HG03025 (cell line): ENCODE measurements around the gene ZNF683.
"Not testable (repeated sequence)": the region's sequence is repeated elsewhere in the genome, so short reads cannot be mapped to it uniquely, and the experiment has no call there.

Experiments
- ATAC-seq: cut with Tn5 transposase; IDR thresholded peaks from one replicate; pipeline ENCODE4 v1.9.1; 2021; ENCODE audit warnings: mild to moderate bottlenecking, moderate library complexity; ENCODE audit not compliant: unreplicated experiment, low FRiP score

Gene ZNF683

DNA sequence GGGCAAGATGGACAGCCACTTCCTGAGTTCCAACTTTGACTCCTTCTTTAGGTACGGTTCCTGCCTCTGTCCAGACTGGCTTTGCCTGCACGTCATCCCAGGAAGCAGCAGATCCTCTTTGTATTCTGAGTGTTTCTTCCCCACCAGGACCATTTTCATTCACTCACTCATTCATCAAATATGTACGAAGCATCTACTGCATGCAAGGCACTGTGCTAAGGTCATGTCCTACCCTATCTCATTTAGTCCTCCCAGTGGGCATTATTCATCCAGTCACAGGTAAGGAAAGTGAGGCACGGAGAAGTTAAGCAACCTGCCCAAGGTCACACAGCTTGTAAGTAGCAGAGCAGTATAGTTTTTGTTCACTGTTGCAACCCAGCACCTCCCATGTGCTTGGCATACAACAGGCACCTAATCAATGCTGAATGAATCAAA is 32.5 kb downstream of the ZNF683 start:
- no peak for ATAC-seq

DNA sequence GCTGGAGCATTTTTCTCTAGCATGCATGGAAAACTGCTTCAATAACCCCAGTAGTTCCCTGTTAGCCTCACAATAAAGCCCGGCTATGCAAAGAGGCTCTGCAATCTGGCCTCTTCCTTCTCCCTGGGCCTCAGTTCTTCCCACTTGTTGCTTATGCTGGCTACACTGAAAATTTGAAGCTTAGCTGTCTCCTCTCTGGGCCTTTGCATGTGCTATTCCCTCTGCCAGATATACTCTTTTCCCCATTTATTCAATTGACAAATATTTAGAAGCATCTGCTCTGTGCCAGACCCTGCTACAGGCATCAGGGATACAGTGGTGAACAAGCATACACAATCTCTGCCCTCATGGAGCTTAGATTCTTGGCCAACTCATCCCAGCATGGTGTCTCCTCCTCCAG is 33.9 kb downstream of the ZNF683 start:
- ATAC-seq, result no peak

DNA sequence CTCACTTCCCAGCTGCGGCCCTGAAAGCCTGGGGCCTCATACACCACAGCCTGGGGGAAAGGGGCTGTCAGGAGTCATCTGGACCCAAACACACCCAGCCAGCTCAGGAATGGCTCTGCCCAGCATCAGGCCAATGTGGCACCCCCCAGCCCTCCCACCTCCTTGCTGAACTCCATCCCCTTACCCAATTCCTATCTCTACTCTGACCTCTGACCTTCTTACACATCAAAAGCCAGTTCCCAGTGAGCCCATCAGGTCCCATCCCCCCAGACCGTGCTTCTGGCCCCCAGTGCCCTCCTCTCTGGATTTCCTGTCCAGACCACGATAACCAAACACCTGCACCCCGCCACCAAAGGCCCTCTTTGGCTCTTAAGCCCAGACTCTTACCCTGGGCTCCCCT is 34.9 kb downstream of the ZNF683 start:
- no peak for ATAC-seq

DNA sequence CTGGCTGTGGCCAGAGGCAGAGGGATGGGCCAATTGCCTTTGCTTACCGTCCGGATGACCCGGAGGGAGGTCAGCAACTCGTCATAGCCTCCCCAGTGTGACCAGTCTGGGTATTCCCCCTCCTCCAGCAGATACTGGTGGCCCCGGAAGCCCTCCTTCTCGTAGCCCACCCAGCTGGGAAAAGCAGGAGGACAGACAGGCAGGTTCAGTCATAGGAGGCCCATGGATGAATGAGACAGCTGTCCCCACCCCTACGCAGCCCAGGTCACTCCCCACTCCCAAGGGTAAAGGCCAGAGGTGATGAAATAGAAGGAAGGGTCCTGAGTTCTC is 35.4 kb downstream of the ZNF683 start:
- ATAC-seq, result no peak

DNA sequence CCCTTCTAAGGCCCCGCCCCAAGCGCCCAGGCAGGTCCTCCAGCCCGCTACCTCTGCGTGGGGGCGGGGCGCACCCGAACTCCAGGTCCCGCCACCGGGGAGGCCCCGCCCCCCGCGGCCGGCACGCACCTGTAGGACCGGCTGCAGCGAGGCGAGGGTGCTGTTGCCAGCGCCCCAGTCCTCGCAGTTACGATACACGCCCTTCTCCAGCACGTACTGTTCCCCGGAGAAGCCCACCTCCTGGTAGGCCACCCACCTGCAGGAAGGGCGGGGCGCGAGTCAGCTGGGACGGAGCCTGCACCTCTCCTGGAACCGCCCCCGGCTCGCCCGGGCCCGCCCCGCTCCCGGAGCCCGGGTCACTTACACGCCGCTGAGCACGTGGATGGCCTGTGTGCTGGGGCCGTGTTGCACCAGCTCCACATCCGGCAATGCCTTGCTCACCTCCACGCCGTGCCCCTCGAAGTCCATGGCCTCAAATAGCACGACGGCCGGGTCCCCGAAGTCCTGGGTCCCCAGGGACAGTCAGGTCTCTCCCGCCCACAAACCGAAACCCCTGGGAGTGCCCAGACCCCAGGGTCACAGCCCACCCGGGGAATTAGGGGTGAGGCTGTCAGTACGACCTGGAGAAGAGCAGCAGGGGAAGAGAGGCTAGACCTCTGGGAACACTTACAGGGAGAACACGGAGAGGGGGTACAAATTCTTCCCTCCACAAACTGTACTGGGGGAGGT is 35.9 kb downstream of the ZNF683 start:
- ATAC-seq, result no peak

DNA sequence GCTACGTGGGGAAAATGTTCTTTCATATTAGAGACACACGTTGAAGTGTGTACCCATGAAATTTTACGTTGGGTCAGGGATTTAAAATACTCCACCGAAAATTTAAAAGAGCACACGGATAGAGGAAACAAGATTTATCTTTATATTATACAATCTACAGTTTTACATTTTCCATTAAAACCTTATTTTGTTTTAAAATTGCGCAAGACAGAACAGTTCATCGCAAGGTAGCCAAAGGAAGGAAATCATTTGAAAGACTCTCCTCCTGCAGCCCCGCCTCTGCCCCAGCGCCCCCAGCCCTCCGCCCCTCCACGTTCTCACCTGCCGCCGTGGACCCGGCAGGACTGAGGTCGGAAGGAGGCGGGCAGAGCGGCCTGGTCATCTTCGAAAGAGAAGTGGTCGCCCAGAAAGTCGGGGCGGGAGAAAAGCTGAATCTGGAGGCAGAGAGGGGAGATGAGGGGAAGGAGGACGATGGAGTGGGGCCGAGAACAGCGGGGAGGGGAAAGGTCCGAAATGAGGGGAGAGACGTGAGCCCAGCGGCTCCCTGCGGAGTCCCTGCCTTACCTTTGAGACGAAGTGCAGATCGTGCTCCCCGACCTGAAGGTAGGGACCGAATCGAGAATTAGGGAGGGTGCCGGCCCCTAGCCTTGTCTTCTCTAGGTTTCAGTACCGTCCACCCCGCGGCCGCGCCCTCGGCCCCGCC is 36.6 kb downstream of the ZNF683 start:
- no peak for ATAC-seq

DNA sequence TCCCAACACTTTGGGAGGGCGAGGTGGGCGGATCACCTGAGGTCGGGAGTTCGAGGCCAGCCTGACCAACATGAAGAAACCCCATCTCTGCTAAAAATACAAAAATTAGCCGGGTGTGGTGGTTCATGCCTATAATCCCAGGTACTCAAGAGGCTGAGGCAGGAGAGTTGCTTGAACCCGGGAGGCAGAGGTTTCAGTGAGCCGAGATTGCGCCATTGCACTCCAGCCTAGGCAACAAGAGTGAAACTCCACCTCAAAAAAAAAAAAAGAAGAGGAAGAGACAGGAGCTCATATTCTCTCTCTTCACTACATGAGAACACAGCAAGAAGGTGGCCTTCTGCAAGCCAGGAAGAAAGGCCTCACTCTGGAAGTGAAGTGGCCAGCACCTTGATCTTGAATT is 39.2 kb downstream of the ZNF683 start:
- not testable (repeated sequence) for ATAC-seq

DNA sequence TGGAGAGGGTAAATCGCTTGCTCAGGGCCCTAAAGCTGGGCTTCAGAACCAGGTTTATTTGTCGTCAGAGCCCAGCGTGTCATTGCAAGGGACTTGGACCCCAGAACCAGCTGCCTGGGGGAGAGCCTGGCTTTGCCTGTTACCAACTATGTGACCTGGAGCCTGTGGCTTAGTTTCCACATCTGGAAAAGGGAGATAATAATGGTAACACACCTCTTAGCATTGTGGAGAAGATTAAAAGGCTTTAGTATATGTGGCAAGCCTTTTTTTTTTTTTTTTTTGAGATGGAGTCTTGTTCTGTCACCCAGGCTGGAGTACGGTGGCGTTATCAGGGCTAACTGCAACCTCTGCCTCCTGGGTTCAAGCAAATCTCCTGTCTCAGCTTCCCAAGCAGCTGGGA is 42.3 kb downstream of the ZNF683 start:
- no peak for ATAC-seq

DNA sequence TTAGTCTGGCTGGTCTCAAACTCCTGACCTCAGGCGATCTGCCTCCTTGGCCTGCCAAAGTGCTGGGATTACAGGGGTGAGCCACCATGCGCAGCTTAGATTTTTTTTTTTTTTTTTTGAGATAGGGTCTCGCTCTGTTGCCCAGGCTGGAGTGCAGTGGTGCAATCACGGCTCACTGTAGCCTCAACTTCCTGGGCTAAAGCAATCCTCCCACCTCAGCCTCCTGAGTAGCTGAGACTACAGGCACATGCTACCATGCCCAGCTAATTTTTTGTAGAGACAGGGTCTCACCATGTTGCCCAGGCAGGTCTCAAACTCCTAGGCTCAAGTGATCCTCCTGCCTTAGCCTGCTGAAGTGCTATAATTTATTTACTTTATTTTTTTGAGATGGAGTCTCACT is 43.2 kb downstream of the ZNF683 start:
- ATAC-seq, result not testable (repeated sequence)

DNA sequence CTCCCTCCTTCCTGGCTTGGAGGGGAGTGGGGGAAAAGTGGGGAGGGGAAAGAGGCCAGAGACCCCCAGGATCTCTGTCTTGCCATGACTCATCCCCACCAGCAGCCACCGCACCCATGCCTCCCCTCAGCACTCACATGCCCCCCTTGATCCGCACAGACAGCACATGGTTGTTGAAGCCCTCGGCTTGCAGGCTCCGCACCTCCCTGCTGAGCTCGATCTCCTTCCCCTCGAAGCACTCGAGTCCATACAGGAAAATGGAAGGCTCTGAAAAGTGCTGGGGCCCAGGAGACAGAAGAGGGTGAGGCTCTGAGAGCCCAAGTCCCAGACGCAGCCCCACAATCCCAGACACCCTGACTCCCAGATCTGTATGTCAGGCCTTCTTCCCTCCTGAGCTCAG is 44.0 kb downstream of the ZNF683 start:
- ATAC-seq, result no peak

DNA sequence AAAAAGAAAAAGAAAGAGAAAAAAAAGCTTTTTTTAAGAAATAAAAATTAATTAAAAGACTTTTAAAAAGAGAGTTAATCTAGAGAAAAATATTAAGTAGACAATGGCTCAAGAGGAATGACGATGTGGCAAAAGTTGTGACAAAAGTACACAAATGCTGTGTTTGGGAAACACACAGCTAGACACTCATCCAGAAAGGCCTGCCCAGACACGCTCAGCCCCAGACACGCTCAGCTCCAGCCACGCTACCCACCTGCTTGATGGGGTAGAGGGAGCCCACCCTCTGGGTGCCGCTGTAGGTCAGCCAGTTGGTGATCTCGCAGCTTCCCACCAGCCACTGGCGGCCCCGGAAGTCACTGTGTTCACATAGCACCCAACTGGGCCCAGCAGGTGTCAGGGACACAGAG is 44.6 kb downstream of the ZNF683 start:
- no peak for ATAC-seq

DNA sequence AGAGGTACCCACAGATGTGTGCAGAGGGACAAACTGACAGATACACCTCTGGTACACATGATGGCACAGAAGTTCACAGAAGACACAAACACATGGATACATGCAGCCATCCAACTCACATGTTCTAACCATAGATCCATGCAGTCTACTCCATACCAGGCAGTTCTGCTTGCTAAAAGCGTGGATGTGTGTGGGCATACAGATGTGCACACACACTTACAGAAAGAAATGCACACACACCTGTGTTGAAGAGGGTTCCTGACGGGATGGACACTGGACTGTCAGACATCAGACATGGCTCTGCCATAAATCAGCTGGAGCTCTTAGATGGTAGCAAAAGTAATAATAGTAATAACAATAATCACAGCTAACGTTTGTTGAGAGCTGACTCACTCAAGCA is 48.0 kb downstream of the ZNF683 start:
- no peak for ATAC-seq

DNA sequence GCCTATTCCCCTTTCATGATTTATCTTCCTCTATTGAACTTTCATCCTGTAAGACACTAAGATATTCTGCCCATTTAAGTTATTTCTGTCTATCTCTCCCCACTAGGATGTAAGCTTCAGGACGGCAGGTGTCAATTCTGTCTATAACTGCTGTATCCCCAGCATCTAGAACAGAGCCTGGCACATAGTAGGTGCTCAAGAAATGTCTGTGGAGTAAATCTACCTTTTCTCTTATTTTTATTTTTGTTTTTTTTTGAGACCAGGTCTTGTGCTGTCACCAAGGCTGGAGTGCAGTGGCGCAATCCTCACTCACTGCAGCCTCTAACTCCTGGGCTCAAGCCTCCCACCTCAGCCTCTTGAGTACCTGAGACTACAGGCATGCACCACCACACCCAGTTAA is 49.2 kb downstream of the ZNF683 start:
- no peak for ATAC-seq

DNA sequence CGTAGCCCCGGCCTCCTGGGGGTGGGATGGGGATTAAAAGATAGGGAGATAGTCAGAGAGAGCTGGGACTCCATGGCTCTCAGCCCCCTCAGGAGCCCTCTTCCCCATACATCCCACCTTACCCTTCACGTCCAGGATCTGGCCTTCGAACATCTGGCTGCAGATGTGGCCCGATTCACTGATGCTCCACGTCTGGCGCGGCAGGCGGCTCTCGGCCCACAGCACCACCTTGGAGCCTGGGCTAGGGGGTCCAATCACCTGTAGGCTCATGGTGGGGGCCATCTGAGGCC is 50.6 kb downstream of the ZNF683 start:
- no peak for ATAC-seq

DNA sequence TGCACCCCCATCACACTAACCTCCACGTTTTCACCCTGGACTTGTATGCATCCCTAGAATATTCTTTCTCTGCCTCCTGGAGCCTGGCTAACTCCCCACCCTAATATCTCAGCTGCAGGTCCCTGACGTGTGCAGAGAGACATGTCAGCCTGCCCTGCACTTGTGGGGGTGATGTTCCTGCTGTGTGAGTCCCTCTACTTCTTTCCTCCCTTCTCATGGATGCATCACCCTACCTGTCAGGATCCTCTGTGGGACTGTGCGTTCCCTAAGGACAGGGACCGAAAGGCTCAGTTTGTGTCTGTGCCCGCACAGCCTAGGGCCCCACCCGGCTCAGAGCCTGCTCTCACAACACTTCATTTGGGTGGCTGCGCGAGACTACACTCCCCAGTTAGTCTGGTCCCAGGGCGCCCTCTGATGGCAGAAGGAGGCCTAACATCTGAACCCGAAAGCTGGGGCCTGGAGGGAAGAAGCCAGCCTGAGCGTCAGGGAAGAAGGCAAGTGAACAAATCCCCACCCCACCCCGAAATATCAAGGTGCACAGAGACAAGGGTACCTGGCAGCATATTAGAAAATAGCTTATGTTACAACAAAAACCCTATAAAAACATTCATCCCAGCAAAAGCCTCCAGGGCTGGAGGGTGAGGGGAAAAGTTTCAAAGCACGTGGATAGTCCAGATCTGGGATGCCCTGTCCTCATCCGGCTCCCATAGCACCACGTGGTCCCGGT is 51.1 kb downstream of the ZNF683 start:
- no peak for ATAC-seq

DNA sequence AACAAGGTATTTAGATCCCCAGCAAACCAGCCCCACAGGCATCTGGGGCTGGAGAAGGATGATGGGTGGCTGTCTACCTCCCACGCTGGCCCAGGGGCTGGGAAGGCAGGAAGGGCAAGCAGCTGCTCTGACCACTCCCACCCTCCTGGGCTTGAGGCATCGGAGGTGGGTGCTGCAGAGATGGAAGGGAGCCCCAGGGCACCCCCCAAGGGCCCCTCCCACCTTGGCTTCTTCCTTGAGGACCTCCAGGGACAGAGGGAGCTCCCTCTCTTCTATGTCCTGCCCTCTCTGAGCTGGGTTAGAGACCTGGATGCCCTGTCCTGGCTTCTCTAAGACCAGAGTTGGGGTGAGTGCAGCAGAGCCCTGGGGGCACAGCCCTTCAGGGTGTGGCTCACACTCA is 51.7 kb downstream of the ZNF683 start:
- no peak for ATAC-seq

DNA sequence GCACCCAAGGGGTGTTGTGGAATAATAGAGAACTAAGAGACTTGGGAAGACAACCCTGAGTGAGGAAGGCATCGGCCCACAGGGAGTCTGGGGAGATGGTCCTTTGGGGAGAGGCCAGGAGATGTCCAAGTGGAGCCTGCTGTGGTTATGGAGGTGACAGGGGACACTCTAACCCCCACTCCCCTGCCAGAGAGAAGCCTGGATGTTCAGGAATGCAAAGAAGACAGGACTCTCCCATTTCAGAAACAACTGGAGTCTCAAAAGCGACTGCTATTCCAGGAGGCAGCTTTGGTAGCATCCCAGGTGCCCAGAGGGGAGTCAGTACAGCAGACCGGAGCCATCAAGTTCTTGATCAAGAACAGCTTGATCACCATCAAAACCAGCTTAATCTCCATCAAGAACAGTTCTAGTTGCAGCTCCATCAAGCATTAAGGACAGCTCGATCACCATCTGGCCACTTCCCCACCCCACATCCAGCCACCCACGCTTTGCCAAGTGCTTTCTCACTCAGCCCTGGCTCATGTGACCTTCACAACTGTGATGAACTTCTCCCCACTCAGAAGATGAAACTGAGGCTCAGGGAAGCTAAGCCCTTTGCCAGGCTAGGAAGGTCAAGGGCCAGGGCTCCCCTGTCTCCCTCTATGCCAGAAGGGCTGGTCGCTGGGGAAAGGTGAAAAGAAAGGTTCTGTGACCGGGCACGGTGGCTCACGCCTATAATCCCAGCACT is 54.0 kb downstream of the ZNF683 start:
- ATAC-seq, result no peak

DNA sequence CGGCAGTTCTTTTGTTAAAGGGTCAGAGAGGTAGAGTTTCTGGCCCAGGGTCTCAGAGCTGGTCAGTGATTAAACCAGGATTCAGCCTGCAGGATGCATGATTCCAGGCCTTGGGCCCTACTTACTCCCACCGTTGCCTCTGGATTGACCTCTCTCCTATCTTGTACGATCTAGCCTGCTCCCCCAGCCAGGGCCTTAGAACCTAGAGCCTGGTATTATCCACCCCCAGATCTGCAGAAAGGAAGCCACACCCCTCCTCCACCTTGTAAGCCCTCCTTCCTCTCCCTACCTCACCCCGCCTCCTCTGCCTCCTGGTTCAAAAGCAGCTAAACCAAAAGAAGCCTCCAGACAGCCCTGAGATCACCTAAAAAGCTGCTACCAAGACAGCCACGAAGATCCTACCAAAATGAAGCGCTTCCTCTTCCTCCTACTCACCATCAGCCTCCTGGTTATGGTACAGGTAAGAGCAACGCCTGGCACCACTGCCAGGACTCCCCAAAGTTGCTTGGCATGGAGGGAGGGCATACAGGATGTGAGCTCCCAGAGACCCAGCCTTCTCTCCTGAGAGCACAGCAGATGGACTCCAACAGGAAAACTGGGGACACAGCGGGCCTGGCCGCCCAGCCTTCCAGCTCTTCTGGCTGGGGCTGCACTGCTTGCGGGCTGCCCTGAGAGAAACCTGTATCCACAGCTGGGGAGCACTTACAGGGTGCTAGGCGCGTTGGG is 54.8 kb downstream of the ZNF683 start, which contains the start of gene CD52:
Gene CD52, plus strand, starts transcription at position 347 of the 726 bp plus-strand sequence. Its CDS starts 60 bp downstream, at position 407.
- ATAC-seq, result no peak

DNA sequence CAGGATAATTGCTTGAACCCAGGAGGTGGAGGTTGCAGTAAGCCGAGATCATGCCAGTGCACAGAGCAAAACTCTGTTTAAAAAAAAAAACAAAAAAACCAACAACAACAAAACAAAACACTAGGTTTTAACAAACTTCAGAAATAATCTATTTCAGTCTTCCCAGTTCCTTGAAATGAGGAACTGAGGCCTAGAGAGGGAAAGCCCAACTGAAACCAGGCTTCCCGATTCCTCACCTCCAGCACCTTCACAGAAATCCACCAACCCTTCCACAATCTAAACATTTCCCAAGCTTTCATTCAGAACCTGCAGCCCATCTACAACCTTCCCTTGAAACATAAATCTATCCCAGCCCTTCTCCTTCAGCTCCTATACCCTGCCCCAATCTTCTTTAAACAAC is 55.4 kb downstream of the ZNF683 start:
- no peak for ATAC-seq
